GM21717 (cell line): ENCODE measurements around the gene DIAPH3.

Source experiments
- ATAC-seq: cut with Tn5 transposase; IDR thresholded peaks from one replicate; pipeline ENCODE4 v1.9.1; 2021; ENCODE audit warnings: mild to moderate bottlenecking, moderate library complexity; ENCODE audit not compliant: unreplicated experiment

The DIAPH3 gene

GRCh38 chr13:59681636-59682311 is 482.0 kb downstream of the DIAPH3 start:
- ATAC-seq, result no peak

DNA sequence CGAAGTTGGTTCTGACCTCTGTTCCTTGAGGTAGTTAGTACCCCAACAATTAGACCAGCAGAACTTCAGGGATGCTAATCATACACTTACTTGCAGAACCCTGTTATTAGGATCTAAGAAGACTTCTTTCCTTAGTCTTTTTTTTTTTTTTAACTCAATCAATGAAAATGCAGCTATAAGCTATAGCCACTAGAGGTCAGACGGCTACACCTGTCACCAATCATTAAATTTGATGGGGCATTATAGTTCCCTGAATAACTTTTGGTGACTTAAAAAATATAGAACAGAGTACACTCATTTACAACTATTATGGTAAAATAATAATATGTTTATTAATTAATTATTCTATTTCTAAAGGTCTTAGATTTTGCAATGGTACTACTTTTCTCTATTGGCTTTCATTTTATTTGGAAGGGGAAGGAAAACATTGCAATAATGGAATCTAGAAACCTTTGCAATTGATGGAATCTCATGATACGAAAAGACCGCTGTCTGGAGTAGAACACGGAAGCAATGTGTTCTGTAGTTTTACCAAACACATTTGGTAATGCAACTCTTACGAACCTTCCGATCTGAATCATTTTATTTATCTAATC is 483.2 kb downstream of the DIAPH3 start:
- ATAC-seq, result no peak

DNA sequence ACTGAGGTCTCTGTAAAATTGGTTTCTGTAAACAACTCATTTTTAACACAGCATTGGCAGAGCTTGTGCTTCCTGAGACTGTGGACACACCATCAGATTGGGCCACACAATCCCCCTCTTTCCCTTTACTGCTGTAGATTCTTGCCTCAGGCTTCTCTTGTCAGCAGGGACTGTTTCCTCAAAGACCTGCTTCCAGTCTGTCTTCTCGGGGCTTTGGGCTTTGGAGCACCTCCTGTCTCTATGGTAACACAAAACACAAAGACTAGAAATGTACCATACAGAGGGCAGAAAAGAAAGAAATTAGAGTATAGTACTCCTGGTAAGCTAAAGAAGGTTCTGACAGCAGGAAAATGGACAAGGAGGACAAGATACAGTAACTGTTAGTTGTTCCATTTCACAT is 484.5 kb downstream of the DIAPH3 start:
- no peak for ATAC-seq

DNA sequence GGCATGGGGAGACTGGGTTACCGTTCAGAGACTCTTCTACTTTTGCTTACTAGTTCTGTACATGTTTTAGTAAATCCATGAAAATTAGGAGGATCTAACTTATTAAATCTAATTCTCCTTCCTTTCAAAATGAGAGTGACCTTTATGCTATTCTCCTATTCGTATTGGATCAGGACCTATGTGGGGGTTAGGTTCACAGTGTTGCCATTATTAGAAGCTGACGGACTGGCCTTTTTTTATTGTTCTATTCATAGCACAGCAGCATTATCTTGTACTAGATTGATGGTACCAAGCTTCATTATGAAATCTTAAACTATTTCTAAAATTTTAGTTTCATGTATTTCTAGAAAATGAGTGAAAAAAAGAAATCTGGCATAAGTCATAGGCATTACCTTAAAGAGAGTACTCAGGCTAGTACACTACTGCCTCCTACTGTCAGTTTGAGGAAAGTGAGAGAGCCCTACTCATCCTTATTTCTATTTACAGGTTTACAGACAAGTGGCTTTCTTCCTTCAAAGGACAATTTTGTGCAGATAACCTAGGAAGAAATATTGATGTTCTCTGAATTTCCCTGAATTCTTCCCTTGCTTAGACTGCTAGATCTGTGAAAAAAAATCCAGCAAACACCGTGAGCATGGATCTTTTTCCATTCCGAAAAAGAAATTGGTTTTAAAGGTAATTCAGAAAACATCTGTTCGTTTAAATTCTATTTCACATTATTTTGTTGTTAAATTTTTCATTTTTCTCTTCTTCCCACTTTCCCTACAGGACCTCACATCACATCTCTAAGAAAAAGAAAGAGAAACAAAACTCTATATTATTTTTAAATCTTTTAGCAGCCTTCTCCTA is 485.5 kb downstream of the DIAPH3 start:
- peak; percentile 77 for ATAC-seq

GRCh38 chr13:59677430-59677829 is 486.3 kb downstream of the DIAPH3 start:
- ATAC-seq, result no peak

GRCh38 chr13:59674616-59675015 is 489.1 kb downstream of the DIAPH3 start:
- no peak for ATAC-seq

DNA sequence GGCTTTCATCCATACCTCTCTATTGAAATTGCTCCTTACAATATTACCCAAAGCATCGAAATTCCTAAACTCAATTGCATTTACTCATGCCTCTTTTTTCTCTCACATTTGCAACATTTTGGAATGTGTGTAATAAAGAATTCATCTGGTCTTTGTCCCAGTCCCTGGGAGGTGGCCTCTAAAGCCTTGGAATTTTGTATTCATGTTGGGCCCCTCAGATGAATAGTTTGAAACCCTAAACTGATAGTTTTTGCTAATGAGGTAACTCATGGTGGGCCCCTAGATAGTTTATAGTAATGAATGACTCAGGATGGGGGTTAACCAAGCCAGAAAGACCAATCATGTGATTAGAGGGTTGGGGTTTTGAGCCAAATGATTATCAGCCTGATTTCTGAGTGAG is 490.4 kb downstream of the DIAPH3 start:
- no peak for ATAC-seq

DNA sequence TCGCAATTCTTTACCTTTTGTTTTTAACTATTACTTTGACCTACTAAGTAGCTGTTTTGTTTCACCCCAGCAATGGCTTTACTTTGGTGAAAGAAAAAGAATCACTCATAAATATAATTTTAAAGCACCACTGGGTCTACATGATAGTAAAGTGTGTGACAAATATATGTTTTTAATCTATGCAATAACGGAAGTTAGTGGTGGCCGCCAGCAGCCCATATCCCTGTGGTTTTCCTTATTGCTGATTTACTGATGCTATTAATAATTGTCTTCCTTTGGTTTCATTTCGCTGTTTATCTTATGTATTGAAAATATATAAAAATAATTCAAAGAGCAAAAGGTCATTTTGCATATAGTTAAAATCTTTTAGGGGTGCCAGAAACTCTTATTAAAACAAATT is 491.3 kb downstream of the DIAPH3 start:
- ATAC-seq, result no peak

- no peak for ATAC-seq
Observed at GRCh38 chr13:59671881-59672280, 491.8 kb downstream of the DIAPH3 start.

DNA sequence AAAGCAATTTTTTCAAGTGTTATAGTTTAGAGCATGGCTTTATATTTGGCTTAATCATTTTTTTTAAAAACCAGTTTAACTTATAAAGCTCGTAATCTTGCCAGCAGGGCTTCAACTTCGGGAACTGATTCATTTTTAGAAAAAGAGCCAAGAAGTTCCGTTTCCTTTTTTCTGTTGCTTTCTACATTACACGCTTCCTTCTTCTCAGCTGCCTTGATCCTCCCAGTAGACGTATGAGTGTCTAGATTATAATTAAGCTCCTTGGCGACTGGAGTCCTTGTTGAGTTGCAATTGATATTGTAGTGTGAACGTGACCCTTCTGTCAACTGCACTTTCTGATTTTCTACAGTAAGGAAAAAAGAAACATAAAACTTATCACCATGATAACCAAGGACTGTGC is 497.2 kb downstream of the DIAPH3 start:
- no peak for ATAC-seq

- ATAC-seq, result no peak
Observed at GRCh38 chr13:59665732-59666131, 498.0 kb downstream of the DIAPH3 start.

GRCh38 chr13:59665184-59665583 is 498.5 kb downstream of the DIAPH3 start:
- no peak for ATAC-seq

DNA sequence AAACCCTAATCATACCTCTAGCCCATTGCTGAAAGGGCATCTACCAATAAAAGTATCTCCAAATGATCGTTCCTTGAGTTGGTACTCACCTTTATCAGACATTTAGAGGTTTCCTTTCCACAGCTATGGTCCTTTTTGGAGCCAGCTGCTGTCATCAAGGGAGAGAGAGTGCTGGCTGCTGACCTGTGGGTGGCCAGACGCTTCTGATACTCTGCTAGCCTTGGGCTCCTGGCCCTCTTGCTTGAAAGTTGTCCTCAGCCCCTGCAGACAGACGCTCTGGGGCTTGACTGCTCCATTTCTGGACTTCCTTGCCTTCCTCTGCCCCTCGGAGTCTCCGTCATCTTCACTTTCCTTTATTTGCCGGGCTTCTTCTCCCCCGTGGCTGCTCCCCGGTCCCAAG is 499.1 kb downstream of the DIAPH3 start:
- no peak for ATAC-seq

DNA sequence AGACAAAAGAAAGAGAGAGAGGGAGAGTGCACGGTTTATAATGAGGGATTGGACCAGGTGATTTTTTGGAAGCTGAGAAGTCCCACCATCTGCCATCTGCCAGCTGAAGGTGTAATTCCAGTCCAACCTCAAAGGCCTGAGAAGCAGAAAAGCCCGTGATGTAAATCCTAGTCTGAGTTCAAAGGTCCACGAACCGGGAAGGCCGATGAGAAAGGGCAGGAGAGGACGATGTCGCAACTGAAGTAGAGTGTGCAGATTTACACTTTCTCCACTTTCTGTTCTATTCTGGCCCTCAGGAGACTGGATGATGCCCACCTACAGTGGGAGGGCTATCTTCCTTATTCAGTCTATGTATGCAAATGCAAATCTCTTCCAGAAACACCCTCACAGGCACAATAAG is 500.0 kb downstream of the DIAPH3 start:
- no peak for ATAC-seq

- ATAC-seq, result no peak
Observed at GRCh38 chr13:59660582-59660981, 503.1 kb downstream of the DIAPH3 start.

DNA sequence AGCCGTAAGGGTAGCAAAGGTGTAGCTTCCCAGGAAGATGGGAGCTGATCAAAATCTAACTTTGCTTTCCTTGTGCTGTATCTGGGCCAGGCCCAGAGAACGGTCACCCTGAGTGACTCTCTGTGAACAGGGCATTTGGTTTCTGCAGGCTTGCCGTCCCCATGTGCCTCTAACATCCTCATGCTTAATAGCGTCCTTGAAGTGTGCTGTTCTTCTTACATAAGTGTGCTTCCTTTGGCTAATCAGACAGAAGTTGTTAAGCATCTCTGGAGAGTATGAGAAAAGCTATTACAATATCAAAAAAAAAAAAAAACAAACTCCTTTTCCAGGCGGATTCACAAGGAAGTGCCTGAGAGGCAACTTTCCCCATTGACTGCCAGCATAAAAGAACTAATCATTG is 503.7 kb downstream of the DIAPH3 start:
- ATAC-seq, result no peak

DNA sequence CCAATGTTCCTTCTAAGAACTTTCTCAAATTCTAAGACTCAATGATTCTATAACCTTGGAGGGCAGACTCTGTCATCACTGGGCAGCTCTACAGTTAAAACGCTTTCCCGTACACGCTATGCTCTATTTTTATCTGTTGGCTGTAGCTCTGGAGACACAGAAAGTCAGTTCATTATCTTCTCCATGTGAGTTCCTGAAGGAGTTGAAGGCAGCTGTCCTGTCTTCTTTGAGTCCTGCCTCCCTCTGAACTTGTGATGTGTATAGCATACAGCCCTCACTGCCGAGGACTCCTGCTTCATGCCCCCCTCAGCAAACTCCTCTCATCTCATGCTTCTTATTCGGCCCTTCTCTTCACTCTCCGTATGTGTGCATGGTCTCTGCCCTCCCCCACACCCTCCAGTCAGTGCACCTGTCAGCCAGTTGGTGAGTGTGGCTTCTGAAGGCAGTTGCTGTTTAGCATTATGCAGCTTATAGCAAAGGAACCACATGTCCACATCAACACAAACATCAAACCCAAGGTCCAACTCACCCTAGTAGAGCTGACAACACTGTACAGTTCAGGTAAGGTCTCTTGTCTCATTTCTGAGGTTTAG is 504.9 kb downstream of the DIAPH3 start:
- no peak for ATAC-seq

DNA sequence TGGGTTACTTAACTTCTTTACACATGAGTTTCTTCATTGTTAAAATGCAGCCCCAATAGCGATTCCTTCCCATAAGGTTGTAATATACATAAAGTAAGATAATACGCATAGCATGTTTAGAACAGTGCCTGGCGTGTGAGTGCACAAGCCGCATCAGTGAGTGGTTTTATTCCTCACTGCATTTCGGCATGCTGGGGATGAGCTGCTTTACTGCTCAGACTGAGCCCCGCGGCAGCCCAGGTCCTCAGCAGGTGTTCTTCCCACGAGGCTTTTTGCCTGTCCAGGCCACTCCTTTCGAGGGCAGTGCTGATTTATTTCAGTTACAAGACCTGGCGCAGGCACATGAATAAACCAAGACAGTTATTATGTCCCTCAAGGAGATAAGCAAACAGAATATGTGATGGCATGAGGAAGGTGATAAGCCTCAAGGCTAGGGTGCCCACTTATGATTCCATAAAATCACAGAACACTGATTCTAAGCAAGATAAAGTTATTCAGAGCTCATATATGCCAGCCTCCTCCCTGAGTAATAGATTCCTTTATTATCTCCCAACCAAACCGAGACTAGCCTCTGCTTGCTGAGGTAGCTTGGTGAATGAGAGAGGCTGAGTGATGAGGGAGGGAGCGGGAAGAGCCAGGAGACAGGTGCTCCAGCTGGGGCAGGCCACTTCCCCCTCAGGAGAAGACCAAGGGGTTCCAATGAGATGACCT is 505.5 kb downstream of the DIAPH3 start:
- no peak for ATAC-seq

DNA sequence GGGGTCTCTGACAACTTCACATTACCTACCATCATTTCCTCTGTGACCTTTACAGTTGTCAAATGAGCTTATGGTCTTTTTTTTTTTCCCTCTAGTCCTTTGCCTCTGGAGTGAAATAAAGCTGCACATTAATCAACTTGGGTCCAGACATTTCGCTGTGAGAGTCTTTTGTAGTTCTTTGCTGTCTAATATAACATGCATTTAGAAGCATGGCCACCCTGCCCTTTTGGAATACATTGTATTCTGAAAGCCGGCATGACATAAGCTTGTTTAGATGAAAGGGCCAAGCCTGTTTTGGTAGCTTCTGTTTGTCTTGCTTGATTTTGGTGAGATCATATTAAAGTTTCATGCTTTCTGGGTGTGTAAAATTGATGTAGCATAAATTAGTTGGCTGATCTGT is 509.8 kb downstream of the DIAPH3 start:
- no peak for ATAC-seq

DNA sequence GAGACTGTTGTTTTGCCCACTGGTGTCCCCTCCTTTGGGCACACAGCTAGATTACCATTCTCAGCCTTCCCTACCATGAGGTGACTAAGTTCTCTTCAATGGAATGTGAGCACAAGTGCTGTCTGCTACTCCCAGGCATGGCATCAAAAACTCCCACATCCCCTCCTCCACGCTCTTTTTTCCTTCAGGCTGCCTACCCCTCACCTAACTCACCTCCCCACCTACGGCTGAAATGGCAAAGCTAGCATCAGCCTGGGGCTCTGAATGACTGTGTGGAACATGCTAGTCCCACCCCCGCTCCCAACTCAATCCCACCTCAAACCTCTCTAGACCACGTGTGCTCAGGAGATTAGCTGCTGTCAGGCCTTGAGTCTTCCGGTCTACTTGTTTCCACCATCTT is 512.2 kb downstream of the DIAPH3 start:
- ATAC-seq, result no peak
